Trophoblast cell (in vitro differentiated cells and primary cell): ENCODE measurements around the gene FCER1G.

Experiments
- DNase-seq, 2 donors: peaks; one replicate each; pipeline ENCODE4 v3.0.0-alpha.2; 2016
- H2AFZ ChIP-seq: 2 replicates; pipeline ENCODE4 v1.6.1; 2013; ENCODE audit warnings: low read length, moderate library complexity, mild to moderate bottlenecking; ENCODE audit not compliant: insufficient read depth, poor library complexity
- H2AK5ac ChIP-seq: 2 replicates; pipeline ENCODE4 v1.6.1; 2013; ENCODE audit warnings: mild to moderate bottlenecking, low read length
- H2BK120ac ChIP-seq: 2 replicates; pipeline ENCODE4 v1.6.1; 2013; ENCODE audit warnings: low read length, mild to moderate bottlenecking, moderate library complexity; ENCODE audit not compliant: insufficient read depth, poor library complexity
- H2BK12ac ChIP-seq: 2 replicates; pipeline ENCODE4 v1.6.1; 2013; ENCODE audit warnings: mild to moderate bottlenecking, low read length, moderate library complexity
- H2BK5ac ChIP-seq: 2 replicates; pipeline ENCODE4 v1.6.1; 2013; ENCODE audit warnings: low read length, low read depth, moderate library complexity, mild to moderate bottlenecking; ENCODE audit not compliant: poor library complexity
- H3K14ac ChIP-seq: 2 replicates; pipeline ENCODE4 v1.6.1; 2013; ENCODE audit warnings: mild to moderate bottlenecking, low read length
- H3K18ac ChIP-seq: 2 replicates; pipeline ENCODE4 v1.6.1; 2013; ENCODE audit warnings: mild to moderate bottlenecking, low read length
- H3K23ac ChIP-seq: 2 replicates; pipeline ENCODE4 v1.6.1; 2013; ENCODE audit warnings: low read length
- H3K27ac ChIP-seq: 2 replicates; pipeline ENCODE4 v1.5.1; 2013; ENCODE audit warnings: low read depth, mild to moderate bottlenecking, inconsistent platforms, low read length, moderate library complexity
- H3K27me3 ChIP-seq: 2 replicates; pipeline ENCODE4 v1.6.1; 2013; ENCODE audit warnings: inconsistent platforms, mild to moderate bottlenecking, low read length, moderate library complexity; ENCODE audit not compliant: insufficient read depth
- H3K36me3 ChIP-seq, 2 experiments: 1 replicate in 1 of 2; 2 replicates in 1 of 2; pipeline ENCODE4 v1.6.1; 2013; ENCODE audit warnings: low read length in 2 of 2, mild to moderate bottlenecking in 2 of 2, moderate library complexity in 1 of 2; ENCODE audit not compliant: insufficient read depth in 2 of 2, control insufficient read depth in 1 of 2
- H3K4ac ChIP-seq: 2 replicates; pipeline ENCODE4 v1.6.1; 2013; ENCODE audit warnings: low read depth, mild to moderate bottlenecking, low read length, moderate library complexity
- H3K4me1 ChIP-seq, 2 experiments: 1 replicate in 1 of 2; 2 replicates in 1 of 2; pipeline ENCODE4 v1.6.1; 2013; ENCODE audit warnings: low read length in 2 of 2, mild to moderate bottlenecking in 2 of 2, moderate library complexity in 1 of 2; ENCODE audit not compliant: insufficient read depth in 2 of 2, control insufficient read depth in 1 of 2
- H3K4me2 ChIP-seq: 2 replicates; pipeline ENCODE4 v1.6.1; 2013; ENCODE audit warnings: inconsistent platforms, mild to moderate bottlenecking, low read length, moderate library complexity
- H3K4me3 ChIP-seq: 2 replicates; pipeline ENCODE4 v1.5.1; 2013; ENCODE audit warnings: mild to moderate bottlenecking, low read depth, low read length, inconsistent platforms
- H3K79me1 ChIP-seq: one replicate; pipeline ENCODE4 v1.6.1; 2013; ENCODE audit warnings: low read length
- H3K79me2 ChIP-seq: 2 replicates; pipeline ENCODE4 v1.6.1; 2013; ENCODE audit warnings: low read length, mild to moderate bottlenecking; ENCODE audit not compliant: control insufficient read depth, insufficient read depth, poor library complexity
- H3K9ac ChIP-seq: 2 replicates; pipeline ENCODE4 v1.6.1; 2013; ENCODE audit warnings: mild to moderate bottlenecking, low read length
- H3K9me3 ChIP-seq: 2 replicates; pipeline ENCODE4 v1.6.1; 2013; ENCODE audit warnings: low read depth, mild to moderate bottlenecking, control low read depth, inconsistent platforms, low read length; ENCODE audit not compliant: insufficient read depth
- H4K12ac ChIP-seq: 2 replicates; pipeline ENCODE4 v1.6.1; 2013; ENCODE audit warnings: low read depth, mild to moderate bottlenecking, low read length, moderate library complexity
- H4K8ac ChIP-seq: 2 replicates; pipeline ENCODE4 v1.6.1; 2013; ENCODE audit warnings: low read depth, mild to moderate bottlenecking, low read length, moderate library complexity
- H4K91ac ChIP-seq: one replicate; pipeline ENCODE4 v1.6.1; 2013; ENCODE audit warnings: low read depth, mild to moderate bottlenecking, low read length, moderate library complexity
- WGBS: extraction: QIAGEN DNeasy Blood & Tissue Kit; methylation state at CpG from one replicate; pipeline ENCODE4 v1.1.7; 2013; ENCODE audit warnings: missing lambda C conversion rate; ENCODE audit not compliant: insufficient read length, insufficient coverage; ENCODE audit errors: extremely low coverage; 5-methylcytosine and 5-hydroxymethylcytosine counted together

FCER1G gene

DNA sequence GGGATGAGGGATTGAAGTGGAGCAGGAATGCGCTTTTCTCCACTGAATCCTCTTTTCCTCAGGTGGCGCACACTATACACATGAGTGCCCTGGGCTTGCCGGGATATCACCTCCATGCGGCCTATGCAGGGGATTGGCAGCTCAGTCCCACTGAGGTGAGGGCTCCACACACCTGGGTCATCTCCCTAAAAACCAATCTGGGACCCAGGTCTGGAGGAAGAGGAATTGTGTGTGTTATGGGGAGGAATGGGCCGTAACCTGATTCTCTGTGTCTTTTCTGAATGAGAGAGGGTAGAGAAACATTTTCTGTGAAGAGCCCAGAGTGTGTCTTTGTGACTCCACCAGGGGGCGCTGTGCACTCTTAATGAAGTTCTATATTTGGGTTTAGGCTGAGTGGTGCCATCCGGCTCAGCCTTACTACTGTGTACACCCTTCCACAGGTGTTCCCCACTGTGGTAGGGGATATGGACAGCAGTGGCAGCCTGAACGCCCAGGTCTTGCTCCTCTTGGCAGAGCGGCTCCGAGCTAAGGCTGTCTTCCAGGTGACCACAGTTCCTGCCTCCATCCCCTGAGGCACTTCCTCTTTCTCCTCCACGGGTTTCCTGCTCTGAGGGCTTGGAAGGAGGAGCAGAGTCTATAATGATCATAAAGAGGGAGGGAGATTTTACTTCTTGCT is 12.2 kb downstream of the FCER1G start:
- Histone ChIP-seq H3K9me3 (no peaks in the 10 kb centered on the region), H3K4ac (no peak overlapping the region), H3K27ac (no peak overlapping the region), H2BK12ac (peak overlapping the region; percentile 28), H3K23ac (no peak overlapping the region), H2AK5ac (peak overlapping the region; percentile 25), H3K4me3 (no peak overlapping the region), H4K8ac (peak overlapping the region; percentile 63), H4K12ac (peak overlapping the region; percentile 7), H3K79me2 (peaks cover 5% of the 10 kb centered on the region), H4K91ac (peak overlapping the region; percentile 73), H3K14ac (peak overlapping the region; percentile 13), H3K18ac (peak overlapping the region; percentile 12), H3K27me3 (no peaks in the 10 kb centered on the region), H3K4me2 (peak overlapping the region; percentile 49), H2AFZ (peak overlapping the region; percentile 2), H3K9ac (no peak overlapping the region), H3K36me3 (peaks cover 10 to 17% of the 10 kb centered on the region in 2 experiments), H3K79me1 (peaks cover 20% of the 10 kb centered on the region), H2BK5ac (no peak overlapping the region), H2BK120ac (no peak overlapping the region), H3K4me1 (peaks cover 23 to 27% of the 10 kb centered on the region in 2 experiments)
- WGBS, result no CpG with 5 or more reads among the region's 11 CpGs
- DNase-seq, result peak; percentile 66 to 90

GRCh38 chr1:161228032-161228431 is 12.9 kb downstream of the FCER1G start:
- Histone ChIP-seq H3K18ac (peak overlapping the region; percentile 31), H2AK5ac (no peak overlapping the region), H3K27me3 (no peaks in the 10 kb centered on the region), H4K91ac (peak overlapping the region; percentile 28), H3K4ac (no peak overlapping the region), H2BK12ac (peak overlapping the region; percentile 47), H3K79me2 (peaks cover 5% of the 10 kb centered on the region), H3K79me1 (peaks cover 18% of the 10 kb centered on the region), H4K8ac (peak overlapping the region; percentile 21), H3K36me3 (peaks cover 10 to 17% of the 10 kb centered on the region in 2 experiments), H3K4me3 (no peak overlapping the region), H2BK5ac (no peak overlapping the region), H2AFZ (no peak overlapping the region), H3K9me3 (peaks cover under 1% of the 10 kb centered on the region), H3K9ac (no peak overlapping the region), H3K27ac (no peak overlapping the region), H3K4me1 (peaks cover 23 to 27% of the 10 kb centered on the region in 2 experiments), H4K12ac (no peak overlapping the region), H2BK120ac (no peak overlapping the region), H3K23ac (no peak overlapping the region), H3K4me2 (no peak overlapping the region), H3K14ac (no peak overlapping the region)
- no CpG with 5 or more reads among the region's 7 CpGs for WGBS
- DNase-seq, result no peak

GRCh38 chr1:161229896-161230295 is 14.8 kb downstream of the FCER1G start:
- Histone ChIP-seq H3K14ac (no peak overlapping the region), H2BK120ac (no peak overlapping the region), H4K91ac (no peak overlapping the region), H2BK12ac (no peak overlapping the region), H2AK5ac (no peak overlapping the region), H3K79me2 (peaks cover 5% of the 10 kb centered on the region), H4K8ac (no peak overlapping the region), H3K4me2 (no peak overlapping the region), H3K79me1 (peaks cover 15% of the 10 kb centered on the region), H3K9me3 (peaks cover 1% of the 10 kb centered on the region), H4K12ac (no peak overlapping the region), H3K4me1 (peaks cover 23 to 25% of the 10 kb centered on the region in 2 experiments), H2BK5ac (no peak overlapping the region), H3K27me3 (no peaks in the 10 kb centered on the region), H3K4me3 (no peak overlapping the region), H3K18ac (no peak overlapping the region), H3K9ac (no peak overlapping the region), H3K36me3 (peaks cover 10 to 17% of the 10 kb centered on the region in 2 experiments), H3K23ac (no peak overlapping the region), H2AFZ (no peak overlapping the region), H3K4ac (no peak overlapping the region), H3K27ac (no peak overlapping the region)
- no CpG with 5 or more reads among the region's 3 CpGs for WGBS
- DNase-seq, result no peak

GRCh38 chr1:161230762-161231161 is 15.7 kb downstream of the FCER1G start:
- H3K27ac ChIP-seq, result no peak overlapping the region
- H3K79me2 ChIP-seq, result peaks cover 5% of the 10 kb centered on the region
- no peak overlapping the region for H2AFZ ChIP-seq
- no peak overlapping the region for H3K4ac ChIP-seq
- no peak overlapping the region for H2BK120ac ChIP-seq
- H3K14ac ChIP-seq, result no peak overlapping the region
- peaks cover 10% of the 10 kb centered on the region for H3K79me1 ChIP-seq
- peaks cover 10 to 17% of the 10 kb centered on the region in 2 experiments for H3K36me3 ChIP-seq
- no peaks in the 10 kb centered on the region for H3K27me3 ChIP-seq
- no peak overlapping the region for H4K91ac ChIP-seq
- peaks cover 18 to 19% of the 10 kb centered on the region in 2 experiments for H3K4me1 ChIP-seq
- no peak for DNase-seq
- peaks cover 1% of the 10 kb centered on the region for H3K9me3 ChIP-seq
- no peak overlapping the region for H3K9ac ChIP-seq
- H3K4me3 ChIP-seq, result no peak overlapping the region
- WGBS, result no CpG with 5 or more reads among the region's 7 CpGs
- no peak overlapping the region for H2AK5ac ChIP-seq
- no peak overlapping the region for H3K18ac ChIP-seq
- H3K23ac ChIP-seq, result no peak overlapping the region
- H3K4me2 ChIP-seq, result no peak overlapping the region
- H4K12ac ChIP-seq, result no peak overlapping the region
- no peak overlapping the region for H2BK12ac ChIP-seq
- no peak overlapping the region for H4K8ac ChIP-seq
- no peak overlapping the region for H2BK5ac ChIP-seq
